H9 (cell line): ENCODE results near the gene MOB1B. TPM values are rescaled to one million over a fixed set of nuclear protein-coding genes. Genes with fewer than 3 reads are reported as not detected.

Experiments
- DNase-seq: peaks from one replicate; pipeline ENCODE4 v3.0.0-alpha.2; 2017
- H2AFZ ChIP-seq: one replicate; pipeline ENCODE4 v1.6.1; 2013; ENCODE audit warnings: mild to moderate bottlenecking, low read length, control low read depth, moderate library complexity
- H2AK5ac ChIP-seq: 2 replicates; pipeline ENCODE4 v1.6.1; 2013; ENCODE audit warnings: low read length, control low read depth, mixed read lengths; ENCODE audit not compliant: insufficient read length
- H2BK120ac ChIP-seq: one replicate; pipeline ENCODE4 v1.6.1; 2013; ENCODE audit warnings: low read depth, mild to moderate bottlenecking, low read length, control low read depth, inconsistent platforms; ENCODE audit not compliant: poor library complexity, severe bottlenecking
- H2BK12ac ChIP-seq: 2 replicates; pipeline ENCODE4 v1.6.1; 2013; ENCODE audit warnings: low read length, control low read depth, mixed read lengths, low read depth; ENCODE audit not compliant: insufficient read length
- H2BK15ac ChIP-seq: 2 replicates; pipeline ENCODE4 v1.6.1; 2013; ENCODE audit warnings: low read depth, low read length, control low read depth
- H2BK20ac ChIP-seq: one replicate; pipeline ENCODE4 v1.6.1; 2013; ENCODE audit warnings: low read depth, mild to moderate bottlenecking, low read length, control low read depth, inconsistent platforms; ENCODE audit not compliant: poor library complexity, severe bottlenecking
- H2BK5ac ChIP-seq: 2 replicates; pipeline ENCODE4 v1.6.1; 2013; ENCODE audit warnings: low read length, control low read depth, mixed read lengths; ENCODE audit not compliant: insufficient read length
- H3K14ac ChIP-seq: 2 replicates; pipeline ENCODE4 v1.6.1; 2013; ENCODE audit warnings: low read length, control low read depth; ENCODE audit not compliant: insufficient read depth
- H3K18ac ChIP-seq: 2 replicates; pipeline ENCODE4 v1.6.1; 2013; ENCODE audit warnings: low read depth, mild to moderate bottlenecking, mixed read lengths, low read length, control low read depth; ENCODE audit not compliant: insufficient read length
- H3K23ac ChIP-seq: 2 replicates; pipeline ENCODE4 v1.6.1; 2013; ENCODE audit warnings: low read length, control low read depth, mixed read lengths, low read depth; ENCODE audit not compliant: insufficient read length
- H3K23me2 ChIP-seq: 2 replicates; pipeline ENCODE4 v1.6.1; 2013; ENCODE audit warnings: low read depth, mild to moderate bottlenecking, mixed read lengths, low read length, control low read depth; ENCODE audit not compliant: insufficient read length, poor library complexity, severe bottlenecking
- H3K27ac ChIP-seq: 2 replicates; pipeline ENCODE4 v1.5.1; 2013; ENCODE audit warnings: low read length, control low read depth, mixed read lengths, low read depth; ENCODE audit not compliant: insufficient read length
- H3K27me3 ChIP-seq: 2 replicates; pipeline ENCODE4 v1.6.1; 2013; ENCODE audit warnings: low read length, control low read depth, inconsistent platforms; ENCODE audit not compliant: insufficient read depth
- H3K4ac ChIP-seq: 2 replicates; pipeline ENCODE4 v1.6.1; 2013; ENCODE audit warnings: low read depth, mild to moderate bottlenecking, control low read depth, inconsistent platforms, low read length, moderate library complexity
- H3K4me1 ChIP-seq: 2 replicates; pipeline ENCODE4 v1.6.1; 2013; ENCODE audit warnings: low read length, control low read depth, inconsistent platforms; ENCODE audit not compliant: insufficient read depth
- H3K4me2 ChIP-seq: 2 replicates; pipeline ENCODE4 v1.6.1; 2013; ENCODE audit warnings: low read length, control low read depth, mixed read lengths; ENCODE audit not compliant: insufficient read length, insufficient read depth
- H3K56ac ChIP-seq: 2 replicates; pipeline ENCODE4 v1.6.1; 2013; ENCODE audit warnings: low read depth, mild to moderate bottlenecking, mixed read lengths, low read length, control low read depth; ENCODE audit not compliant: insufficient read length
- H3K79me1 ChIP-seq: 2 replicates; pipeline ENCODE4 v1.6.1; 2013; ENCODE audit warnings: low read depth, mild to moderate bottlenecking, moderate library complexity, low read length, control low read depth, inconsistent platforms; ENCODE audit not compliant: insufficient read depth, poor library complexity, severe bottlenecking
- H3K79me2 ChIP-seq: 2 replicates; pipeline ENCODE4 v1.6.1; 2013; ENCODE audit warnings: low read length, control low read depth, inconsistent platforms; ENCODE audit not compliant: insufficient read depth
- H3K9ac ChIP-seq: 2 replicates; pipeline ENCODE4 v1.6.1; 2013; ENCODE audit warnings: low read length, control low read depth, mixed read lengths; ENCODE audit not compliant: insufficient read length; ENCODE audit errors: extremely low read depth
- H3K9me3 ChIP-seq: one replicate; pipeline ENCODE4 v1.6.1; 2013; ENCODE audit warnings: low read depth, low read length, inconsistent platforms; ENCODE audit not compliant: control insufficient read depth
- H3T11ph ChIP-seq: one replicate; pipeline ENCODE4 v1.6.1; 2013; ENCODE audit warnings: mild to moderate bottlenecking, low read length, control low read depth, inconsistent platforms
- H4K20me1 ChIP-seq: one replicate; pipeline ENCODE4 v1.6.1; 2013; ENCODE audit not compliant: control insufficient read depth, insufficient read length, insufficient read depth
- H4K5ac ChIP-seq: 2 replicates; pipeline ENCODE4 v1.6.1; 2013; ENCODE audit warnings: low read depth, mild to moderate bottlenecking, mixed read lengths, low read length, control low read depth; ENCODE audit not compliant: insufficient read length
- H4K8ac ChIP-seq: replicated peaks from 2 replicates; pipeline ENCODE4 v1.6.1; 2013; ENCODE audit warnings: low read length, control low read depth, mixed read lengths, low read depth; ENCODE audit not compliant: insufficient read length
- H4K91ac ChIP-seq: 2 replicates; pipeline ENCODE4 v1.6.1; 2013; ENCODE audit warnings: low read depth, mild to moderate bottlenecking, moderate library complexity, mixed read lengths, low read length, control low read depth; ENCODE audit not compliant: insufficient read length
- H3K27ac Mint-ChIP-seq, 3 experiments: 2 replicates in 2 of 3; 3 replicates in 1 of 3; pipeline ENCODE4 v1.8.0; 2020 to 2021; ENCODE audit warnings: mixed read lengths in 3 of 3, mild to moderate bottlenecking in 1 of 3, moderate library complexity in 1 of 3
- H3K27me3 Mint-ChIP-seq: 2 replicates; pipeline ENCODE4 v1.8.0; 2021; ENCODE audit warnings: low read depth, mild to moderate bottlenecking, moderate library complexity, mixed read lengths
- H3K36me3 Mint-ChIP-seq, 3 experiments: 2 replicates in 2 of 3; 3 replicates in 1 of 3; pipeline ENCODE4 v1.8.0; 2020 to 2021; ENCODE audit warnings: low read depth in 3 of 3, mixed read lengths in 3 of 3; ENCODE audit not compliant: insufficient read depth in 1 of 3
- H3K4me1 Mint-ChIP-seq, 2 experiments: 2 replicates each; pipeline ENCODE4 v1.8.0; 2020; ENCODE audit warnings: mixed read lengths in 2 of 2
- H3K4me3 Mint-ChIP-seq, 2 experiments: 2 replicates in 1 of 2; 3 replicates in 1 of 2; pipeline ENCODE4 v1.8.0; 2020 to 2021; ENCODE audit warnings: mild to moderate bottlenecking in 2 of 2, mixed read lengths in 2 of 2, moderate library complexity in 1 of 2
- H3K9me3 Mint-ChIP-seq, 2 experiments: 2 replicates in 1 of 2; 3 replicates in 1 of 2; pipeline ENCODE4 v1.8.0; 2020; ENCODE audit warnings: mild to moderate bottlenecking in 2 of 2, mixed read lengths in 2 of 2, moderate library complexity in 1 of 2
- WGBS: extraction: QIAGEN DNeasy Blood & Tissue Kit; methylation state at CpG from one replicate; pipeline ENCODE4 v1.1.7; 2013; ENCODE audit warnings: missing lambda C conversion rate, low lambda C conversion rate, mixed read lengths; ENCODE audit not compliant: insufficient read length; ENCODE audit errors: extremely low coverage; 5-methylcytosine and 5-hydroxymethylcytosine counted together
- total RNA-seq: library from RNA; stranded (reverse); gene quantifications from 2 replicates; pipeline ENCODE4 v1.2.1, GENCODE V29; 2021
- TF ChIP-seq, protein P1 (sequence below): fragments of 200-600 bp; sonication (generic); conservative IDR thresholded peaks from 3 replicates; pipeline ENCODE4 v1.8.0; 2021; ENCODE audit warnings: antibody characterized with exemption, mild to moderate bottlenecking

Gene MOB1B
- total RNA-seq, 1 experiment from 2014 or later = 30.3 TPM

DNA sequence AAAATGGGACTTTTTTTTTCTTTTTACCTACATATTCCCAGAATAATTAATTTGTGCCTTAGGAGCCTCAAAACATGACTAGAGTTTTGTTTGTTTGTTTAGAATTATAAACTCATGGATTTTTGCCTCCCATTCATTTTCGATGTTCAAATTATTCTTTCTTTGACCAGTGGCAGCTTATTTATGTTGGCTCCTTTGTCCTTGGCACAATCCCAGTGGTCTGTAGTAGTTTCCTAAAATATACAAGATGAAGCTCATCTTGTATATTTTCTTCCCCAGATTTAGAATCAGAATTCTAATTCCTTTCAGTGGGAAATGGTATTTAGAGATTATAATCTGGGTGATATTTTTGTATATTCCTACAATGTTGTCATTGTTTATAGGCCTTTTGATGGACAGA, 118.4 kb downstream of the MOB1B start:
- no peak for DNase-seq
- no peak overlapping the region for H3K4me3 Mint-ChIP-seq

More for the DNA sequence above, 118.4 kb downstream of the MOB1B start:
- Mint-ChIP-seq H3K9me3 (peaks cover 3 to 5% of the 10 kb centered on the region in 2 experiments; a peak in 3 of 5 replicates), H3K27ac (no peak overlapping the region), H3K27me3 (no peaks in the 10 kb centered on the region), H3K36me3 (peaks cover 5 to 36% (median 28%) of the 10 kb centered on the region in 3 experiments), H3K4me1 (no peaks in the 10 kb centered on the region)
- Histone ChIP-seq H2AK5ac (no peak overlapping the region), H3K4me1 (no peaks in the 10 kb centered on the region), H2BK12ac (no peak overlapping the region), H2BK120ac (no peak overlapping the region), H3K4ac (no peak overlapping the region), H2AFZ (no peak overlapping the region), H2BK15ac (no peak overlapping the region), H3K14ac (no peak overlapping the region), H3K23ac (no peak overlapping the region), H4K5ac (no peak overlapping the region), H3K27me3 (no peaks in the 10 kb centered on the region), H3T11ph (no peak overlapping the region), H3K27ac (no peak overlapping the region), H2BK5ac (no peak overlapping the region), H3K79me1 (no peaks in the 10 kb centered on the region), H3K18ac (no peak overlapping the region), H2BK20ac (no peak overlapping the region), H3K79me2 (no peaks in the 10 kb centered on the region), H4K8ac (no peak overlapping the region), H4K20me1 (no peaks in the 10 kb centered on the region), H4K91ac (no peak overlapping the region), H3K9ac (no peak overlapping the region), H3K56ac (no peak overlapping the region), H3K4me2 (no peak overlapping the region), H3K23me2 (no peaks in the 10 kb centered on the region), H3K9me3 (no peaks in the 10 kb centered on the region)
- TF ChIP-seq, protein P1, sequence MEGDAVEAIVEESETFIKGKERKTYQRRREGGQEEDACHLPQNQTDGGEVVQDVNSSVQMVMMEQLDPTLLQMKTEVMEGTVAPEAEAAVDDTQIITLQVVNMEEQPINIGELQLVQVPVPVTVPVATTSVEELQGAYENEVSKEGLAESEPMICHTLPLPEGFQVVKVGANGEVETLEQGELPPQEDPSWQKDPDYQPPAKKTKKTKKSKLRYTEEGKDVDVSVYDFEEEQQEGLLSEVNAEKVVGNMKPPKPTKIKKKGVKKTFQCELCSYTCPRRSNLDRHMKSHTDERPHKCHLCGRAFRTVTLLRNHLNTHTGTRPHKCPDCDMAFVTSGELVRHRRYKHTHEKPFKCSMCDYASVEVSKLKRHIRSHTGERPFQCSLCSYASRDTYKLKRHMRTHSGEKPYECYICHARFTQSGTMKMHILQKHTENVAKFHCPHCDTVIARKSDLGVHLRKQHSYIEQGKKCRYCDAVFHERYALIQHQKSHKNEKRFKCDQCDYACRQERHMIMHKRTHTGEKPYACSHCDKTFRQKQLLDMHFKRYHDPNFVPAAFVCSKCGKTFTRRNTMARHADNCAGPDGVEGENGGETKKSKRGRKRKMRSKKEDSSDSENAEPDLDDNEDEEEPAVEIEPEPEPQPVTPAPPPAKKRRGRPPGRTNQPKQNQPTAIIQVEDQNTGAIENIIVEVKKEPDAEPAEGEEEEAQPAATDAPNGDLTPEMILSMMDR = no peak
- WGBS = no CpG with 5 or more reads among the region's 1 CpG
